Measurements from ENCODE around the gene PRKAR1A.

- TF ChIP-seq FOXM1 (IDR thresholded peaks at IDR 0.05; ENCODE audit: borderline replicate concordance) (no peak), ELF4 (IDR thresholded peaks at IDR 0.05) (no peak), FOXK2 (IDR thresholded peaks at IDR 0.05) (no peak), TARDBP (IDR thresholded peaks at IDR 0.05) (no peak), SP1 (IDR thresholded peaks at IDR 0.05) (no peak), BHLHE40 (IDR thresholded peaks at IDR 0.05; ENCODE audit: borderline replicate concordance) (no peak), PKNOX1 (IDR thresholded peaks at IDR 0.05) (no peak), ARNT (IDR thresholded peaks at IDR 0.05) (no peak)
Measured at GRCh38 chr17:68560966-68561720, 48.9 kb downstream of the PRKAR1A start.
